GM19351 (cell line): ENCODE results near the gene DDR1.

Experiments used
- ATAC-seq: cut with Tn5 transposase; IDR thresholded peaks from one replicate; pipeline ENCODE4 v1.9.1; 2021; ENCODE audit warnings: mild to moderate bottlenecking, moderate library complexity; ENCODE audit not compliant: unreplicated experiment

DDR1 gene

GRCh38 chr6:30879684-30880427 lies 4.5 kb upstream of the DDR1 start:
- ATAC-seq, result no peak

GRCh38 chr6:30880698-30881252 lies 3.5 kb upstream of the DDR1 start:
- ATAC-seq, result no peak

- no peak for ATAC-seq
Measured at GRCh38 chr6:30881392-30882203, 2.7 kb upstream of the DDR1 start.

- no peak for ATAC-seq
Measured at GRCh38 chr6:30882204-30882758, 2.0 kb upstream of the DDR1 start.

GRCh38 chr6:30882759-30883684 lies 1.3 kb upstream of the DDR1 start:
- no peak for ATAC-seq

- no peak for ATAC-seq
Measured at GRCh38 chr6:30884521-30885480, 482 bp downstream of the DDR1 start.

- no peak for ATAC-seq
Measured at GRCh38 chr6:30885481-30885998, 1.2 kb downstream of the DDR1 start.

- ATAC-seq, result no peak
Measured at GRCh38 chr6:30885999-30886896, 1.9 kb downstream of the DDR1 start.

GRCh38 chr6:30886897-30887255 lies 2.6 kb downstream of the DDR1 start:
- no peak for ATAC-seq

GRCh38 chr6:30887901-30888815 lies 3.8 kb downstream of the DDR1 start:
- ATAC-seq, result no peak

- ATAC-seq, result no peak
Measured at GRCh38 chr6:30888816-30889495, 4.6 kb downstream of the DDR1 start.

GRCh38 chr6:30889496-30889885 lies 5.2 kb downstream of the DDR1 start:
- ATAC-seq, result no peak

GRCh38 chr6:30889921-30890645 lies 5.8 kb downstream of the DDR1 start:
- ATAC-seq, result no peak

- ATAC-seq, result no peak
Measured at GRCh38 chr6:30890646-30891449, 6.5 kb downstream of the DDR1 start.

GRCh38 chr6:30891450-30891723 lies 7.1 kb downstream of the DDR1 start:
- no peak for ATAC-seq
